Measurements from ENCODE around the gene WSCD2. TPM values are rescaled to one million over a fixed set of nuclear protein-coding genes. Genes with fewer than 3 reads are reported as not detected.

Gene WSCD2
- total and polyA plus RNA-seq, 2 donors (not counting 3 experiments of a cell fraction or from before 2014, with no cell fraction given), result not detected

DNA sequence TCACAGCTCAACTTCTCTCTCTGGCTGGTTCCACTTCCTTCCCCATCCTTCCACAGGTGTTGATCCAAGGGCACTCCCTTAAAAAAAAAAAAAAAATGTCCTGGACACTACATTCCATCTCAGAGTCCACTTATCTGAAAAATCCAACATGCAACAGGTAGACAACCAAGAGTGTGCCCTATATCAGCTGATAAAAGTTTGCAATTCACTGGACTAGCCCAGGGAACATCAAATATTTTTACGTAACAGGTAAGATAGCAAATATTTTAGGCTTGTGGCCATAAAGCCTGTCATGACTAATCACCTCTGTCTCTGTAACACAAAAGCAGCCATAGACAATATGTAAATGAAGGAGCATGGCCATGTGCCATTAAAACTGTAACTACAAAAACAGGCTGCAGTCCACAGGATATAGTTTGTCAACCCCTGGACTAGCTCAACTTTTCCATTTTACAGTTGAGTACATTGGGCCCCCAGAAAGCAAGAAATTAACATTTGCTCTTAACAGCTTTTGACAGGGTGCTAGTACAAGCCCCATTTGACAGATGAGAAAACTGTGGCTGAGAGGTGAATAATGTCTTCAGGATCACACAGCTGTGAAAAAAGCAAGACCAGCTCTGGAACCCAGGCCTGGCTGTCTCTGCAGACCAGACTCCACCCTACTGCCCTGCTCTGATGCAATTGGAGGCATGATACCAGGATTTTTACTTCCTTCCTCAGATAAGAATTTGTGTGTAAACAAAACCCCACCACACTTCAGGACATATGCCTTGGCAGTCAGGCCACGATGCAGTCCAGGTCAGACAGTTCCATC is 141.2 kb downstream of the WSCD2 start:
- Histone ChIP-seq H3K79me2 (ENCODE audit: control insufficient read depth, insufficient read depth, low read length) (no peaks in the 10 kb centered on the region), H3K9ac (replicated peaks; ENCODE audit: extremely low read depth, insufficient read depth, low read length) (no peak overlapping the region), H3K4me1 (ENCODE audit: control insufficient read depth, extremely low read depth, insufficient read depth, low read length) (no peaks in the 10 kb centered on the region), H3K9me3 (replicated peaks; ENCODE audit: control insufficient read depth, insufficient read depth, low read length) (no peaks in the 10 kb centered on the region), H4K20me1 (replicated peaks; ENCODE audit: control insufficient read depth, extremely low read depth, insufficient read depth, low read length) (no peaks in the 10 kb centered on the region), H3K4me3 (replicated peaks in 1 of 3; ENCODE audit: insufficient read depth in 1 of 3, low read depth in 1 of 3, low read length in 3 of 3) (no peak overlapping the region), H3K9me1 (replicated peaks; ENCODE audit: control insufficient read depth, extremely low read depth, insufficient read depth, low read length) (no peaks in the 10 kb centered on the region), H3K4me2 (ENCODE audit: insufficient read depth, low read length) (no peak overlapping the region), H3K27me3 (ENCODE audit: control insufficient read depth in 2 of 2, insufficient read depth in 2 of 2, low read length in 2 of 2) (no peaks in the 10 kb centered on the region), H3K36me3 (ENCODE audit: control insufficient read depth in 2 of 2, extremely low read depth in 1 of 2, insufficient read depth in 2 of 2, low read length in 2 of 2) (no peaks in the 10 kb centered on the region), H3K27ac (ENCODE audit: insufficient read depth, low read depth, low read length) (no peak overlapping the region), H2AFZ (ENCODE audit: low read depth, low read length) (no peak overlapping the region)
- BruUV-seq (replicated peaks), result no TSS peak
- intact Hi-C loops (cut with micrococcal nuclease), result no loop called here
- TF ChIP-seq GATA2 (IDR thresholded peaks at IDR 0.05; ENCODE audit: insufficient read depth, insufficient read length, low read depth, low read length), result no peak
- no peak for TF ChIP-seq EZH2 (IDR thresholded peaks at IDR 0.05; ENCODE audit: borderline replicate concordance, low read depth, low read length, severe bottlenecking)
- no peak for TF ChIP-seq FOS (IDR thresholded peaks at IDR 0.05; ENCODE audit: borderline replicate concordance, insufficient read depth, low read length)
- TF ChIP-seq POLR2A (IDR thresholded peaks at IDR 0.05; ENCODE audit: low read depth, low read length), result no peak
- TF ChIP-seq CTCF (IDR thresholded peaks at IDR 0.05; ENCODE audit: extremely low read depth in 1 of 2, insufficient read depth in 1 of 2, low read depth in 1 of 2, low read length in 2 of 2), result no peak
- TF ChIP-seq POLR2AphosphoS5 (IDR thresholded peaks at IDR 0.05; ENCODE audit: insufficient read depth, low read depth, low read length), result no peak
- no peak for TF ChIP-seq MYC (IDR thresholded peaks at IDR 0.05; ENCODE audit: low read depth, low read length)
- ChIA-PET POLR2A (no interaction called here), CTCF (interaction anchor here (0.9 kb wide), 1 partner anchor 35 kb away, joined by 4 read pairs; no protein-coding TSS in a partner anchor)
- DNase-seq (ENCODE audit: low read depth, low spot score) (no peak), FAIRE-seq (no peak)
- dilution Hi-C loops (cut with MboI; ENCODE audit: extremely low pct_ligation_motif_present, low sequenced_read_pairs), result no loop called here
